ENCODE measurements around the gene EFNA1.

DNA sequence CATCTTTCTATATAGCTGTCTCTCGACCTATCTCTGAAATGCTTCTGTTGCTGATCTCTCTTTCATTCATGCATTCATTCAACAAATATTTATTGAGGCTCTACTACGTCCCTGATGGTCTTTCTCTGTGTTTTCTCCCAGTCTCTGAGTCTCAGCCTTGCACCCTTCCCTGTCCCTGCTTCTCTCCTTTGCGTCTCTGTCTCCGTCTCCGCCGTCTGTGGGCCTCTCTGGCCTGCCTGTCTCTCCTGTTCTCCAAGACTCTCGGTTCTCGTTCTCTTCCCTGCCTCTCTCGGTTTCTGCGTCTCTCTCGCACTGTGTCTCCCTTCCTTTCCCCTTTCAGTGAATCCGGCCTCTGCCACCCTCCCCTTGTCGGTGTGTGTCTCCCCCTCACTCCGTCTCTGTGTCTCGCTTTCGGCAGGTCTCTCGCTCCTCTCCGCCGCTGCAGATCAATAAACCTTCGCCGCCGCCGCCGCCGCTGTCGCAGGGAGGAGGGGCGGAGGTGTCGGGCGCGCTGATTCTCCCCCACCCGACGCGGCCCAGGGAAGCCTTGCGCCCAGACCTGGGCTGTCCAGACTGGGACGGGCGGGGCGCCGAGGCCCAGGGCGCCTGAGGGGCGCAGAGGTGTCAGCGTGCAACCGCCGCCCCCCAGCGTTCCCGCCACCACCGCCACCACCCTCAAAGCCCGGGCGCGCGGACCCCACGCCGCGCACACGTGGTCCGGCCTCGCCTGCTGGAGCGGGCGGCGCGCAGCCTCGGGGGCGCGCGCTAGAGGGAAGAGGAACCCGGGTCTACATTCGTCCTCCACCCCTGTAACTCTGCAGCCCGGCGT, 46.0 kb upstream of the EFNA1 start:
- TF ChIP-seq, protein P1, sequence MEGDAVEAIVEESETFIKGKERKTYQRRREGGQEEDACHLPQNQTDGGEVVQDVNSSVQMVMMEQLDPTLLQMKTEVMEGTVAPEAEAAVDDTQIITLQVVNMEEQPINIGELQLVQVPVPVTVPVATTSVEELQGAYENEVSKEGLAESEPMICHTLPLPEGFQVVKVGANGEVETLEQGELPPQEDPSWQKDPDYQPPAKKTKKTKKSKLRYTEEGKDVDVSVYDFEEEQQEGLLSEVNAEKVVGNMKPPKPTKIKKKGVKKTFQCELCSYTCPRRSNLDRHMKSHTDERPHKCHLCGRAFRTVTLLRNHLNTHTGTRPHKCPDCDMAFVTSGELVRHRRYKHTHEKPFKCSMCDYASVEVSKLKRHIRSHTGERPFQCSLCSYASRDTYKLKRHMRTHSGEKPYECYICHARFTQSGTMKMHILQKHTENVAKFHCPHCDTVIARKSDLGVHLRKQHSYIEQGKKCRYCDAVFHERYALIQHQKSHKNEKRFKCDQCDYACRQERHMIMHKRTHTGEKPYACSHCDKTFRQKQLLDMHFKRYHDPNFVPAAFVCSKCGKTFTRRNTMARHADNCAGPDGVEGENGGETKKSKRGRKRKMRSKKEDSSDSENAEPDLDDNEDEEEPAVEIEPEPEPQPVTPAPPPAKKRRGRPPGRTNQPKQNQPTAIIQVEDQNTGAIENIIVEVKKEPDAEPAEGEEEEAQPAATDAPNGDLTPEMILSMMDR (IDR thresholded peaks at IDR 0.05 in 8 of 11, conservative IDR thresholded peaks at IDR 0.05 in 3 of 11): no peak
- TF ChIP-seq POLR2A (IDR thresholded peaks at IDR 0.05): no peak
- no peak for TF ChIP-seq POLR2AphosphoS5 (IDR thresholded peaks at IDR 0.05)
